Nephron (organoid): ENCODE measurements around the gene SERPINA10.

ENCODE experiments used
- H3K27ac Mint-ChIP-seq, 3 experiments: 2 replicates each; pipeline ENCODE4 v1.8.0; 2020; ENCODE audit warnings: mixed read lengths in 3 of 3, mild to moderate bottlenecking in 2 of 3, moderate library complexity in 1 of 3
- H3K27me3 Mint-ChIP-seq: 2 replicates; pipeline ENCODE4 v1.8.0; 2021; ENCODE audit warnings: low read depth, mild to moderate bottlenecking, moderate library complexity, mixed read lengths
- H3K36me3 Mint-ChIP-seq: 2 replicates; pipeline ENCODE4 v1.8.0; 2020; ENCODE audit warnings: low read depth, mixed read lengths
- H3K4me1 Mint-ChIP-seq: 2 replicates; pipeline ENCODE4 v1.8.0; 2020; ENCODE audit warnings: mixed read lengths
- H3K4me3 Mint-ChIP-seq, 3 experiments: 2 replicates each; pipeline ENCODE4 v1.8.0; 2020; ENCODE audit warnings: mild to moderate bottlenecking in 3 of 3, mixed read lengths in 3 of 3, moderate library complexity in 2 of 3
- H3K9me3 Mint-ChIP-seq: 2 replicates; pipeline ENCODE4 v1.8.0; 2020; ENCODE audit warnings: mixed read lengths
- CTCF ChIP-seq, 3 experiments: fragments of 200-600 bp; sonication (generic); IDR thresholded peaks; one replicate each; pipeline ENCODE4 v1.5.0; 2021; ENCODE audit warnings: antibody characterized with exemption in 3 of 3; ENCODE audit not compliant: unreplicated experiment in 3 of 3

Gene SERPINA10

GRCh38 chr14:94237046-94237445, 56.0 kb downstream of the SERPINA10 start:
- no peak for TF ChIP-seq CTCF (IDR thresholded peaks at IDR 0.05; ENCODE audit: unreplicated experiment in 3 of 3)
- Mint-ChIP-seq H3K27ac (no peak overlapping the region), H3K36me3 (no peaks in the 10 kb centered on the region), H3K4me1 (no peaks in the 10 kb centered on the region), H3K4me3 (no peak overlapping the region), H3K27me3 (peaks cover 7% of the 10 kb centered on the region), H3K9me3 (no peaks in the 10 kb centered on the region)
